HG03469 (cell line): ENCODE measurements around the gene ST6GALNAC2.
"Not testable (repeated sequence)": the region's sequence is repeated elsewhere in the genome, so short reads cannot be mapped to it uniquely, and the experiment has no call there.

Experiments
- ATAC-seq: cut with Tn5 transposase; IDR thresholded peaks from one replicate; pipeline ENCODE4 v1.9.1; 2021; ENCODE audit warnings: mild to moderate bottlenecking, moderate library complexity, moderate number of reproducible peaks; ENCODE audit not compliant: unreplicated experiment

The ST6GALNAC2 gene

DNA sequence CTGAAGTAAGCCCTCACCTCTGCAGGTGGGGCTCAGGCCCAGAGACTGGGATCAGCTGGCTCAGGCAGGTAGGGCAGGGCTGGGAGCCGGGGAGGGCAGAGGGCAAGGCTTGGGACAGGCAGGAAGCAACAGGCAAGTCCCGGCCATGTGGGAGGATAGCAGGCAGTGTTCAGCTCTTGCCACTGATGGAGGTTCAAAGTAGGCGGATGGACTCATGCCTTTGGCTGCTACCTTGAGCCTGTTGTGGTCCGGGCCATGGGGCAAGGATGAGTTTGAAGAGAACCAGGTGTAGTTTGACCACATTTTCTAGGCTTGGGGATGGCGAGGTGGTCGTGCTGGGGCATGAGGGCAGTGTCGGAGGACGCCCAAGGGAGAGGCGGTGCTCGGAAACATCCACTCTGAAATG is 43.1 kb downstream of the ST6GALNAC2 start:
- ATAC-seq: no peak

DNA sequence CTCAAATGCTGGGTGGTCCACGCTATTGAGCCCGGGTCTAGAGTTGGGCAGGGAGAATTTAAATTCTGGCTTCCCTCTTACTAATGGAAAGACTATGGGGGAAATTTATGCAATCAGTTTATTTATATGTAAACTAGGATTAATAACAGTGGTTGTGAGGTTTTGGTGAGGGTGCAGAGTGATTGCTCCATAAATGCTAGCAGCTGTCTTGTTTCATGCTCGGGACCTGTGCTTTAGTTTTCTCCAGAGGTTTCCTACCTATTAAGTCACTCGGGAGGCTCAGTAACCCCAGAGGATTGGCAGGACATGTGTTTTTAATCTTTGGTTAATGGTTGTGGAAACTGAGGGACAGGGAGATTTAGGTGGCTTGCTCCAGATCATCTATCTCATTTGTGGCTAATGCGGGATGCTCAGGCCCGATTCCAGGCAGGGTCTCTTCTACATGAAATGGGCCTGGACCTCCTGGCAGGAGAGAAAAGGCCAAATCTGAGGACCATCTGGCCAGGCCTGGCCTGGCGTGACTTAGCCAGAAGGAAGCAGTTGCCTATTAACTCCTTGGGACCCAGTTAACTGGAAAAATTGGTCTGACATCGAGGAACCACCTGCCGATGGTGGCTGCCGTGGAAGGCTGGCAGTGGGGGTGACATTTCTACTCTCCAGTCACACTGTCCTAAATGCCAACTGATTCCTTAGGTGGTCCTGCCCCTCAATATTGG is 43.8 kb downstream of the ST6GALNAC2 start:
- ATAC-seq: no peak

DNA sequence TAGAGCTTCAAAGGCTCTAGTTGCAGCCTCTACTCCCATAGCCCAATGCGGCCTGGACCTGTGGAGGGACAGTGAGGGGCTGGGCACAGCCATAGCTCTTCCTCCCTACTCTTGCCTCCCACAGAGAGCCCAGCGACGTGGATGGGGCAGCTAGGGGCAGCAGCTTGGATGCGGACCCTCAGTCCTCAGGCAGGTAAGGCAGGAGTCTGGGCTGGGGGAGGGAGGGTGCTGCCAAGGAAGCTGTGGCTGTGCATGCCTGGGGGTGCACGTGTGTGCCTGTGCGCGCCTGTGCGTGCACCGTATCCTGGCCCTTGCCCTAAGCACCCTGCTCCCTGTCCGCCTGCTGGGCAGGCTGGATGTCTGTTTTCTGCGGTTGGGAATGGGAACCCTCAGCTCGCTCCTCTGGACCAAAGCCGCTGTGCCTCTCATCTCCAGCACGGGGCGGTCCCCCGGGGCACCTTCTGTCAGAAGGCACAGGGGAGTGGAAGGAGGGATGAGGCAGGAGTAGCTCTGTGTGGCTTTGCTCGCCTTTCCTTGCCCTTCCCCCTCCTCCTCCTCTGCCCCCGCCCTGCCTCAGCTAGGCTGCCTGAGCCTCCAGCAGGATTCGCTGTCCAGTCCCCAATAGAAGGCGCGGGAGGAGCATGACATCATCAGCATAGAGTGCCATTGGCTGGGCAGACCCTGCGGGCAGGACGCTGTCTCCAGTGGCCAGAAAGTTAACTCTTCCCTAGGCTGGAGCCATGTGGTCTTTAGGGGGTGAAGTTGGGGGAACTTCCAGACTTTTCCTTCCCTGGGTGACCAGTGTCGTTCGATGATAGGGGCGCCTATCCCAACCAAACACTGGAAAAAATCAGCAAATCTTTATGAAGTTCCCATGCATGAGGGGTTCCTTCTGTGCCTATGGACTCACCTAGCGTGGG is 45.0 kb downstream of the ST6GALNAC2 start:
- ATAC-seq: no peak

DNA sequence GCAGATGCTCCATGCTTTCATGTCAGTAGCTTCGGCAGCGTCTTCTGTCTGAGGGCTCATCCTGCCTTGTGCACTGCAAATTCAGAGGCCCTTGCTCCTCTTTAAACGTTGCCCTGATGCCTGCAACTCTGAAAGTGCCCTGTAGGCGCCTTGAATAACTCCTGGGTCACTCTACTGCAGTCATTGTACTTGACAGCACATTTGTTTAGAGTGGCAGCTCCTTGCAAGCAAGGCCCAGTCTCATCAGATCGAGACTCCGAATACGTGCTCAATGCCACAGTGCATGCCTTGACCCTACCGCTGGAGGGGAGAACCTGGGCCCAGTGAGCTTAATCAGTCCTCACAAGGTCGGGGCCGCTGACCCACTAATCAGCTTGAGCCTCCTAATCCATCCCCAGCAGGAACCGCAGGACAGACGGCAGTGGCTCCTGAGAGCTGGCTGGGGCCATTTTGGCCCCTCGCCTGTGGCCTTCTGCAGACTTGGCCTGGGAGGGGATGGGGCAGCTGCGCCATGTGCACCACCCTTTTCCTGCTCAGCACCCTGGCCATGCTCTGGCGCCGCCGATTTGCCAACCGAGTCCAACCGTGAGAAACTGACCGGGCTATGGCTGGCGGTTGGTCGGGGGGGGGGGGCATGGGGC is 45.9 kb downstream of the ST6GALNAC2 start, which contains the start of gene PRCD:
Gene PRCD, plus strand, starts transcription at position 414 of the 641 bp plus-strand sequence. Its CDS starts 98 bp downstream, at position 512.
- ATAC-seq: no peak

DNA sequence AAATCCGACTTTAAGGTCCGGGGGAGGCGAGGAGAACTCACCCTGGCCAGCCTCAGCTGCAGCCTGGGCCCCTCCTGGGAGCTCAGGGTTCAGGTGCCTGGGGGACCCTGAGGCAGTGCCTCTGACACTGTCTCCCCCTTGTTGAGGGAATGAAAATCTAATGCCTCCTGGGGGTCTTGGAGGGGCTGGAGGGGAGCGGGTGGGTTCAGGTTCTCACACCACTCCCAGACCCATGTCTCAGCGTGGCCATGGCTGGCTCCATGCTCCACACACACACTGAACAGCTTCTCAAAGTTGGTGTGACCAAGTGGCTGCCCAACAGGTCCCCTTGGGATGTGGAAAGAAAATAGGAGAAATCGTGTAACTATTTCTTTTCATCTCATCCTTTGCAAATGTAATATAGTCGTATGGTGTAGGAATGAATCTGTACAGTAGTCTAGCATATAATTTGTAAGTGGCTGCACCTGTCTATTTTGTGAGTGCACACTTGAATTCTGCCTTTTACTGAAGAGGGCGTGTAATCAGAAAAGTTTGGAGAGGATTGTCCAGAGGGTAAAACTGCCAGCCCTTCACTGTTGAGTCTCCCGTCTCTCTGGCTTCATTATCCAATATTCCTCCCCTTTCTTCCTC is 46.6 kb downstream of the ST6GALNAC2 start:
- ATAC-seq: no peak

DNA sequence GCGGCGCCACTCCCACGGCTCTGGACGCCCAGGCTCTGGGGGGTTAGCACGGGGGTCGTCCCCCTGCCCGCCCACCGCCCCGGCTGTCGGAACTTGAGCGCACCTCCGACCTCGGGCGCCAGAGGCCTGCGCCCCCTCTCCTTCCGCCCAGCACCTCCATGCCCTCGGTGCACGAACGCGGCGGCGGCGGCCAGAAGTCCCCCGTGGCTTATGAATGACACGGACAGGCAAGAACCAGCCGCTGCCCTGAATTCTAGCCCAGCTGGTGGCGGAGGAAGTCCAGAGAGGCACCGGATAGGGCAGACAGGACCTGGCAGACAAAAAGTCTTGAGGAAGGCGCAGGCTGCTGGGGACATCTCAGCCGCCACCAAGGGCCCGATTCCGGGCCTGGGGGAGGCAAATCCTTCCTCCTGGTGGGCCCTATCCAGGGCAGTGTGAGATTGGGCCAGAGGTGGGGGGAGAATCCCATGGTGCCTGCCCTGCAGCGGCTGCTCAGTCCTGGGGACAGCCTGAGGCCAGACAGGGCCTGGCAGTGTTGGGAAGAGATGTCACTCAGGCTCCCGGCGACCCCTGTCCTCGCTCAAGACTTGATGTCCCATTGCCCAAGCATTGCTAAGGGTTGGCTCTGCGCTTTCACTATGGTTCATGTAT is 47.3 kb downstream of the ST6GALNAC2 start:
- no peak for ATAC-seq

DNA sequence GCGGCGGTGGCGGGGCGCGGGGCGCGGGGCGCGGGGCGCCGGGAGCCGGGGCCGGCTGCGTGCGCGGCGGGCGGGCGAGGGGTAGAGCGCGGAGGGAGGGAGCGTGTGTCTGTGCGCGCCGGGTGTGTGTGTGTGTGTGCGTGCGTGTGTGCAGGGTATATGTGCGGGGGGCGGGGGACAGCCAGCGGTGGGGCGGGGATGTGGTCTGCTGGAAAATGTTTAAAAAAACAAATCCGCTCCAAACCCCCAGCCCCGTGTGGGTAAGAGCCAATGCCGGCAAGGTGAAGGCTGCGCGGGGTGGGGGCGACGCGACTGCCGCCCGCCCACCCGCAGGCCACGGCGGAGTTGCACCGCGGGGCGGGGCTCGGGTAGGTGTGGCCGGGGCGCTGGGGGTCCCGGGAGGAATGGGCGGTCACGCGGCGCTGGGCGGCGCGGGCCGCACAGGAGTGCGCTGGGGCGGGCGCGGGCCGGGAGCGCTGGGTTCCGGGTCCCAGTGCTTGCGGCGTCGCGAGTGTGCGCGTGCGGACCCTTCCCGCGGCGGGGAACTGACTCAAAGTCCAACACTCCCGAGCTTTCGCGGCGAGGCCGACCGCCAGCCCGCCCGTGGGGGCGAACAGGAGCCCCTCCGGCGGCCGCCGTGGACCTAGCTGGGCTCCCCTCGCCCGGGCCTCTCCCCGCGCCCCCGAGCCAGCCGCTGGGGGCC is 47.9 kb downstream of the ST6GALNAC2 start, which contains the start of gene CYGB:
Gene CYGB, minus strand, starts transcription at position 132 of the 703 bp plus-strand sequence. CDS start 167 bp downstream, outside the sequence.
- no peak for ATAC-seq

DNA sequence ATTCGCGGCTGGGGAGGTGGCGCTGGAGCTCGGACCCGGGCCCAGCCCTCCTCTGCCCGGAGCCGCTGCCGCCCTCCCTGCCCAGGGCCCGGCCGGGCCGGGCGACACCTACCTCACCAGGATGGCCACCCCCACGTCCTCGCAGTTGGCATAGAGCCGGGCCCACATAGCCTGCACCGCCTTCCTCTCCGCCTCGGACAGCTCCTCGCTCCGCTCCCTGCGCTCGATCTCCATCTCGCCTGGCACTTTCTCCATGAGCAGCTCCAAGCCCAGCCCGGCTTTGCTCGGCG is 48.4 kb downstream of the ST6GALNAC2 start:
- no peak for ATAC-seq

DNA sequence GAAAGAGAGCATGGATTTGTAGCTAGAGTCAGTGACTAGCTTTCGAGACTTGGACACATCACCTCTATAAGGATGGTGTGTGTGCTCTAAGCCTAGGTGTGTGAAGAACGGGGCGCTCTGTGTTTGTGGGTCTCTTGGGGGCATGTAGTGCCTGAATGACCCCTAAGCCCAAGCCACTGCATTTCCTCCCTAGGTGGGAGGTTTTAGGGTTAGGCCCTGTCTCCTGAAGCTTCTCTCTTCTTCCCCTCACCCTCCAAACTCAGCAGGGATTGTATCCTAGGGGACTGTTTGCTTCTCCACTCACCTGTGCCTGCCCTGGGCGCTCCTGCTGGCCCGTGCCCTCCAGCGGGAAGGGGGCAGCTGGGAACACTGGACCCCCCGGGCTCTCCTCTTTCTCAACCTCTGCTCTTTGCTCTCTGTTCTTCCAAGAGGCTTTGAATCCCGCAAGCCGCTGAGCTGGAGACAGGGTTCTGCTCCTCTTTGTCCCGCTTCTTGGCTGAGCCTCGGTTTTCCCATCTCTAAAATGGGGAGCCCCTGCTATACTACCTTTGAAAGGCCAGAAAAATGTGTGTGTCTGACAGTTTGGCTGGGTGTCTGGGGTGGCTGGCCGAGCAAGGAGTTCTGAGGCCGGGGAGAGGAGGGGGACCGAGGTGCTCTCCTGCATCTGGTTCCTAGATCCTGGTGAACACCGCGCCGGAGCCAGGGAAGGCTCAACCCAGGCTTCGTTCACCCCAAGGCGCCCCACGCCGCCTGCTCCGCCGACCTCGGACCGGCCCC is 49.0 kb downstream of the ST6GALNAC2 start:
- ATAC-seq: no peak

DNA sequence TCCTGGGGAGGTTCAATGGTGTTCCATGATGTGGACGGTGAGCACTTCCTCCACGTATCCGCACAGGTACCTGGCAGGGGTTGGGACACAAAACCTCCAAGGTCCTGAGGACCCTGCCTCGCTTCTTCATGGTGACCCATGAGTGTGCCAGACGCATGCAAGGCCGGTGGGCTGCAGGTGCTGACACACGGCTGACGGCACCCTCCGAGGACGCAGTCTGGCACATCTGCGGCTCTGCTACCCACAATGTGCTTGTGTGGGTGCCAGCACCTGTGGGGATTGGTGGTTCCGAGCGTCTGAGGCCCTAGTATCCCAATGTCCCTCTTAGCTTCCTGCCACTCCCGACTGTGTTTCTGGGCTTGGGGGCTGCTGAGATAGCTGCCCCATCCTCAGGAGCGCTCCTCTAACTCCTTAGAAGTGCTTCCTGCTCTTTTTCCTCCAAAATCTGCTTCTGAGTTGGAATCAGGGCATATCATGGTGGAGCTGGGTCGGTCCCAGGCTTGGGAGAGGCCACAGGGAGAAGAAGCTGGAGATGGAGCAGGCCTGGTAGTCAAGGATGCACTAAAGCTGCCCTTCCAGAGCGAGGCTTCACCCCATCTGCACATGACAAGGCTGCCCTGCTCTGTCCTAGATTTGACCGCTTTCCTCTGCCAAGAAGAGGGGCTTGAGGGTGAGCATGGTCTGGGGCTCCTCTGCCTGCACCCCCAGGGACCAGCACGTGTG is 49.7 kb downstream of the ST6GALNAC2 start:
- no peak for ATAC-seq

DNA sequence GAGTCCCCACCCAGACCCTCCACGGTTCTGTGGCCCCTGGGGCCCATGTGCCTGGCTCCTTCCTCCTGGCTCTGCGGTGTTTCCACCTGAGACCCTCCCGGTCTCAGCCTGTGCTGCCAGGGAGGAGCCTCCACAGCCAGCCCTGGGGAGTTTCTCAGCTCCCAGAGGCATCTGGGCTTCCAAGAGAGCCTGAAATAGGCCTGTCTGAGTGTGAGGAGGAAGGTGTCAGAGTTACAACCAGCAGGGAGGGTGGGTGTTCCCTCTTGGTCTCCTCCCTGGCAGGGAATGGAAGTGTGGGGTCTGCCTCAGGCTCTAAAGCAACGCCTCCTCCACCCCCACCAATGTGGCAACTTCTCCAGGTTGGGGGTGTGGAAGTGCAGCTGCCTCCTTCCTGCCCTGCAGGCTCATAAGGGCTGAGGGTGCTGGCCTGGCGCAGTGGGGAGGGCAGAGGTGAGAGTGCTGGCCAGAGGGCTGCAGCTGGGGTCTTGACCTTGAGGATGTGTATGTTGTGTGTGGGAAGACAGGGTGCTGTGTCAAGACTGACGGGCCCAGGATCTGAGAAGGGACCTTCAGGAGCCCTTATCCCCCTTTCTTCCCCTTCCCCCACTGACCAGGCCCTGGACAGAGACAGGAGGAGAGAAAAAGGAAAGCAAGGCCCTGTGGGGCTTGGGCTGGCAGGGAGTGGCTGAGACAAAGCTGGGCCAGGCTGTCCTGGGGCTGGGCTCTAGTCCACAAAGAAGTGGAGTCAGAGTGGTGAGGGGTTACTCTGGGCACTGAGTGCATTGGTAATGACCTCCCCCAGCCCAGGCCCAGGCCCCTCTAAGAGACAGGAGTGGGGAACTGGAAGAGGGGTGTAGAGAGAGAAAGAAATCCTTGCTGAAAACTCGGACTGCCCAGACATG is 50.6 kb downstream of the ST6GALNAC2 start:
- no peak for ATAC-seq

DNA sequence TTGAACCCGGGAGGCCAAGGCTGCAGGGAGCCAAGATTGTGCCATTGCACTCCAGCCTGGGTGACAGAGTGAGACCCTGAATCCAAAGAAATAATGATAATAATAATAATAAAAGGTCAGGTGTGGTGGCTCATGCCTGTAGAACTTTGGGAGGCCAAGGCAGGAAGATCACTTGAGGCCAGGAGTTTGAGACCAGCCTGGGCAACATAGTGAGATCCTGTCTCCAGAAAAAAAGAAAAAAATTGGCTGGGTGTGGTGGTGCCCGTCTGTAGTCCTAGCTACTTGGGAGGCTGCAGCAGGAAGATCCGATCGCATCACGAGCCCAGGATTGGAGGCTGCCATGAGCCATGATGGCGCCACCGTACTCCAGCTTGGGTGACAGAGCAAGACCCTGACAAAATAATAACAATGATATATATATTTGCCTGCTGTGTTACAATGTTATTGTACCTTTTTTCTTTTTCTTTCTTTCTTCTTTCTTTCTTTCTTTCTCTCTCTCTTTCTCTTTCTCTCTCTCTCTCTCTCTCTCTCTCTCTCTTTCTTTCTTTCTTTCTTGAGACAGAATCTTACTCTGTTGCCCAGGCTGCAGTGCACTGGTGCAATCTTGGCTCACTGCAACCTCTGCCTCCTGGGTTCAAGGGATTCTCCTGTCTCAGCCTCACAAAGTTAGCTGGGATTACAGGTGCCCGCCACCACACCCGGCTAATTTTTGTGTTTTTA is 51.9 kb downstream of the ST6GALNAC2 start:
- ATAC-seq: not testable (repeated sequence)

DNA sequence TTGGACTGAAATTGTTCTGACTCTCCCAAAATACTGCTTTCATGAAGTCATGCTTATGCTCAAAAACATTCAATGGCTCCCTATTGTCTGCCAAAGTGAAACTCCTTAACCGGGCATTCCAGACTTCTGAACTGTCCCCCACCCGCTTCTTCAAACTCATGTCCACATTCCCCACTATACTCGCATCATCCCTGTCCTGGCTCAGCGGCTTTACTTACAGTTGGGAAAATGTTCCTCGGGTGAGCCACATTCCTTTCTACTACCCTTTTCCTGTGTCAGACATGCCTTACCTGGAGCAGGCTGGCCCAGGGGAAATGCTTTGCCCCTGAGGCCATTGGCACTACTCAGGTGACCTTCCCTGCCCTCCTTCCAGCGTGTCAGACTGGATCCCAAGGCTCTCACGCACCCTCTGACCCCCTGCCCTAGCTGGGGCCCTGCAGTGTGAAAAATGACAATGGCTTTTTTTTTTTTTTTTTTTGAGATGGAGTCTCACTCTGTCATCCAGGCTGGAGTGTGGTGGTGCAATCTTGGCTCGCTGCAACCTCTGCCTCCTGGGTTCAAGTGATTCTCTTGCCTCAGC is 53.5 kb downstream of the ST6GALNAC2 start:
- no peak for ATAC-seq

DNA sequence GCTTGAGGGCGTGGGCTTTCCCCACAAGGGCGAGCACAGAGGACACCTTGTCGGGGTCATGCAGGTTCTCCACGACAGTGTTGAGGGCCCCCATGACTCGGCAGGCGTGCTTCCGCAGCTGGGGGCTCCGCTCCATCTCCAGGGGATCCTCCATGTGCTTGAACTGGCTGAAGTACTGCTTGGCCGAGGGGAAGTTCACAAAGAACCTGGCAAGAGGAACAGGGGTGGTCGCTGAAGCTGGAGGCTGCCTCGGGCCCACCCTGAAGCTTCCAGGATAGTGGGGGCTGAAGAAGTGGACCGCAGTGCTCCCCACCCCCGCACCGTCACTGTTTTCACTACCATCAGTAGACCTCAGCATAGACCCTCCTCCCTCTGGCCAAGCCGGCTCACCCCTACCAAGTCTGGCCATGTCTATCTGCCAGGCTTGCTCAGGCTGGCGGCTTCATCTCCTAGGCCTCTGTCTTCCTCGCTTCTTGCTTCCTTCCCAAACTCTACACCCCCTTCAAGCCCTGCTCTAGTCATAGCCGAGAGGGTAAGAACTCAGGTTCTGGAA is 54.1 kb downstream of the ST6GALNAC2 start:
- ATAC-seq: no peak

DNA sequence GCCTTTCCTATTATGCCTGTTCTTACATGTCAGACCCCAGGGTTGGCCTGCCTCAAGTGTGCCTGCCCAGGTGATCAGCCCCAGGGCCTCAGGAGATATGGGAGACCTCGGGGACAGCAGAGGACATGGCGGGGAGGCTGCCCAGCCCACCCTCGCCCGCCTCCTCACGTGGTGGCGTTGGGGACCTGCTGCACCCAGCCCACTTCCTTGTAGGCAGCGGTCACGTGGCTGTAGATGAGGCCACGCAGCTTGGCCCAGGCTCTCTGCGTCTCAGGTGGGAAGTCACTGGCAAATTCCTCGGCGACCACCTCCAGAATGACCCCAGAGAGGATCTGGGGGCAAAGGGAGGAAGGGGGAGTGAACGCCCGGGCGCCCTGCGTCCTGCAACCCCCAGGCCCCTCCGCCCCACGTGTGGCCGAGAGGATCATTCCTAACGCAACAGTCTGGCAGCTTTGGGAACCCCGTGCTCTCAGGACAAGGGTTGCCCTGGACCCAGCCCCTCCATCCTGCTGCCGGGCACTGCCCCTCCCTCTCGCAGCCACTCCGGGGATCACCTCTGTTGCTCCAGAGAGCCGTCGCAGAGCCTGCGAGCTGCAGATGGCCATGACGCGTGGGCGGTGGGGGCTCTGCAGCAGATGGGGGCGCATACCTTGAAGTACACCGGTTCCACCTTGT is 54.7 kb downstream of the ST6GALNAC2 start:
- no peak for ATAC-seq
